OCI-LY1 (cell line): ENCODE results near the gene IMMP1L.

ENCODE experiments used
- H2AFZ ChIP-seq: fragments of 200-600 bp; sonication (generic), shearing (Covaris generic); 2 replicates; pipeline ENCODE4 v1.6.0; 2014; ENCODE audit warnings: antibody characterized with exemption, mild to moderate bottlenecking, low read length
- H3F3A ChIP-seq: fragments of 200-600 bp; sonication (generic), shearing (Covaris generic); 2 replicates; pipeline ENCODE4 v1.6.0; 2014; ENCODE audit warnings: mild to moderate bottlenecking, antibody characterized with exemption, low read length, moderate library complexity; ENCODE audit not compliant: insufficient read depth
- H3K27ac ChIP-seq: fragments of 200-600 bp; sonication (generic); 2 replicates; pipeline ENCODE4 v1.5.1; 2014; ENCODE audit warnings: low read length, mixed run types, mild to moderate bottlenecking, low read depth; ENCODE audit not compliant: poor library complexity, severe bottlenecking
- H3K27me3 ChIP-seq: fragments of 200-600 bp; sonication (generic); 2 replicates; pipeline ENCODE4 v1.6.0; 2014; ENCODE audit warnings: antibody characterized with exemption, mild to moderate bottlenecking, low read length, moderate library complexity; ENCODE audit not compliant: insufficient read depth
- H3K36me3 ChIP-seq: fragments of 200-600 bp; sonication (generic); 2 replicates; pipeline ENCODE4 v1.6.1; 2014; ENCODE audit warnings: mild to moderate bottlenecking, antibody characterized with exemption, low read length, moderate library complexity, mixed read lengths; ENCODE audit not compliant: insufficient read depth
- H3K4me1 ChIP-seq: fragments of 200-600 bp; sonication (generic); 2 replicates; pipeline ENCODE4 v1.5.1; 2014; ENCODE audit warnings: mild to moderate bottlenecking, low read length, moderate library complexity; ENCODE audit not compliant: insufficient read depth, severe bottlenecking
- H3K4me2 ChIP-seq: fragments of 200-600 bp; sonication (generic), shearing (Covaris generic); 2 replicates; pipeline ENCODE4 v1.6.1; 2014; ENCODE audit warnings: low read length
- H3K4me3 ChIP-seq: fragments of 200-600 bp; sonication (generic); 2 replicates; pipeline ENCODE4 v1.5.1; 2014; ENCODE audit warnings: low read length, low read depth, mild to moderate bottlenecking, mixed read lengths; ENCODE audit not compliant: poor library complexity, severe bottlenecking
- H3K79me2 ChIP-seq: fragments of 200-600 bp; shearing (Covaris generic); 2 replicates; pipeline ENCODE4 v1.6.1; 2016; ENCODE audit warnings: mixed run types, low read length, mixed read lengths; ENCODE audit not compliant: insufficient read depth
- H3K9ac ChIP-seq: fragments of 200-600 bp; sonication (generic), shearing (Covaris generic); 2 replicates; pipeline ENCODE4 v1.6.1; 2014; ENCODE audit warnings: mild to moderate bottlenecking, low read length, mixed read lengths
- H3K9me2 ChIP-seq: fragments of 200-600 bp; sonication (generic), shearing (Covaris generic); 2 replicates; pipeline ENCODE4 v1.6.1; 2014; ENCODE audit warnings: low read depth, mild to moderate bottlenecking, low read length, mixed read lengths
- H3K9me3 ChIP-seq: fragments of 200-600 bp; shearing (Covaris generic); 2 replicates; pipeline ENCODE4 v1.6.1; 2014; ENCODE audit warnings: low read length, mixed read lengths
- H4K20me1 ChIP-seq: fragments of 200-600 bp; sonication (generic), shearing (Covaris generic); 2 replicates; pipeline ENCODE4 v1.6.0; 2016; ENCODE audit warnings: mild to moderate bottlenecking, low read length; ENCODE audit not compliant: insufficient read depth
- EZH2 ChIP-seq: fragments of 200-600 bp; sonication (generic), shearing (Covaris generic); IDR thresholded peaks from 2 replicates; pipeline ENCODE4 v1.8.0; 2017; ENCODE audit warnings: borderline replicate concordance, mixed run types, mild to moderate bottlenecking, antibody characterized with exemption, low read length, moderate library complexity, mixed read lengths
- TF ChIP-seq, protein P1 (sequence below): fragments of 200-600 bp; sonication (generic), shearing (Covaris generic); IDR thresholded peaks from 2 replicates; pipeline ENCODE4 v1.5.1; 2017; ENCODE audit warnings: mild to moderate bottlenecking, antibody characterized with exemption, low read length, moderate library complexity, mixed read lengths

The IMMP1L gene

DNA sequence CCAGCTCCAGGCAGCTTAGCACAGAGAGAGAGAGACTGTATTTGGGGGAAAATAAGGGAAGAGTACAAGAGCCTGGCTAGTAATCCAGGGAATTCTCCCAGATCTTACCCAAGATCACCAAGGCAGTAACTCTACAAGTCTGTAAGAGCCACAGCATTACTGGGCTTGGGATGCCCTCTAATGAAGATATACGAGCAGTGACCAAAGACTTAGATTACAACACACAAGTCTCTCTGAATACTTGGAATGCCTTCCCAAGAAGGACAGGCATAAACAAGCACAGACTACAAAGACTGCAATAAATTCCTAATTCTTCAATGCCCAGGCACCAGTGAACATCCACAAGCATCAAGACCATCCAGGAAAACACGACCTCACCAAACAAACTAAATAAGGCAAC is 122.0 kb downstream of the IMMP1L start:
- H3K79me2 ChIP-seq: no peaks in the 10 kb centered on the region
- no peak overlapping the region for H3K27ac ChIP-seq
- H3K9ac ChIP-seq: no peak overlapping the region
- no peaks in the 10 kb centered on the region for H3K9me3 ChIP-seq
- no peak overlapping the region for H2AFZ ChIP-seq
- no peaks in the 10 kb centered on the region for H4K20me1 ChIP-seq
- no peaks in the 10 kb centered on the region for H3K9me2 ChIP-seq
- no peak overlapping the region for H3K4me2 ChIP-seq
- H3K4me3 ChIP-seq: no peak overlapping the region
- no peaks in the 10 kb centered on the region for H3K4me1 ChIP-seq
- no peaks in the 10 kb centered on the region; the same call in 1 of the 2 replicates for H3K36me3 ChIP-seq
- TF ChIP-seq EZH2: no peak
- TF ChIP-seq, protein P1, sequence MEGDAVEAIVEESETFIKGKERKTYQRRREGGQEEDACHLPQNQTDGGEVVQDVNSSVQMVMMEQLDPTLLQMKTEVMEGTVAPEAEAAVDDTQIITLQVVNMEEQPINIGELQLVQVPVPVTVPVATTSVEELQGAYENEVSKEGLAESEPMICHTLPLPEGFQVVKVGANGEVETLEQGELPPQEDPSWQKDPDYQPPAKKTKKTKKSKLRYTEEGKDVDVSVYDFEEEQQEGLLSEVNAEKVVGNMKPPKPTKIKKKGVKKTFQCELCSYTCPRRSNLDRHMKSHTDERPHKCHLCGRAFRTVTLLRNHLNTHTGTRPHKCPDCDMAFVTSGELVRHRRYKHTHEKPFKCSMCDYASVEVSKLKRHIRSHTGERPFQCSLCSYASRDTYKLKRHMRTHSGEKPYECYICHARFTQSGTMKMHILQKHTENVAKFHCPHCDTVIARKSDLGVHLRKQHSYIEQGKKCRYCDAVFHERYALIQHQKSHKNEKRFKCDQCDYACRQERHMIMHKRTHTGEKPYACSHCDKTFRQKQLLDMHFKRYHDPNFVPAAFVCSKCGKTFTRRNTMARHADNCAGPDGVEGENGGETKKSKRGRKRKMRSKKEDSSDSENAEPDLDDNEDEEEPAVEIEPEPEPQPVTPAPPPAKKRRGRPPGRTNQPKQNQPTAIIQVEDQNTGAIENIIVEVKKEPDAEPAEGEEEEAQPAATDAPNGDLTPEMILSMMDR: no peak
- no peaks in the 10 kb centered on the region for H3K27me3 ChIP-seq
- no peaks in the 10 kb centered on the region for H3F3A ChIP-seq

DNA sequence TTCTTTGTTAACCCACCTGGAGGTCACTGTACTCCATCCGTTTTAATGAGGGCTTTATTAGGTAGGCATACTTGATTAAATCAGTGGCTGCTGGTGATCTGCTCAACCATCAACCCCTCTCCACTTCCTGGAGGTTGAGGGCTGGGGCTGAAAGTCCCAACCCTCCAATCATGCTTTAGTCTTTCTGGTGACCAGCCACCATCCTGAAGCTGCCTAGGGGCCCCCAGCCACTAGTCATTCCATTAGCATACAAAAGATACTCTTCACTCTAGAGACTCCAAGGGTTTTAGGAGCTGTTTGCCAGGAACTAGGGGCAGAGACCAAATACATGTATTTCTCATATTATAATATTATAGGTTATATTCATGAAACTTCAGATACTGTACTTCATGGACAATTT is 126.3 kb downstream of the IMMP1L start:
- TF ChIP-seq EZH2: no peak
- TF ChIP-seq, protein P1: no peak
- Histone ChIP-seq H3K4me2 (no peak overlapping the region), H3K27me3 (no peaks in the 10 kb centered on the region)

More for the DNA sequence above, 126.3 kb downstream of the IMMP1L start:
- Histone ChIP-seq H3K4me3 (no peak overlapping the region), H4K20me1 (no peaks in the 10 kb centered on the region), H3K9me2 (no peaks in the 10 kb centered on the region), H3K4me1 (no peaks in the 10 kb centered on the region), H3K9me3 (no peaks in the 10 kb centered on the region), H3K27ac (no peak overlapping the region), H3F3A (no peaks in the 10 kb centered on the region), H3K9ac (no peak overlapping the region), H2AFZ (no peak overlapping the region), H3K79me2 (no peaks in the 10 kb centered on the region), H3K36me3 (no peaks in the 10 kb centered on the region; the same call in 1 of the 2 replicates)
